MM.1S (cell line): ENCODE measurements around the gene DHFR.

Source experiments
- DNase-seq: peaks from one replicate; pipeline ENCODE4 v3.0.0-alpha.2; 2015
- H2AFZ ChIP-seq: fragments of 300-600 bp; sonication (generic); 2 replicates; pipeline ENCODE4 v1.6.0; 2016; ENCODE audit warnings: antibody characterized with exemption, low read length
- H3F3A ChIP-seq: fragments of 300-600 bp; sonication (generic); 2 replicates; pipeline ENCODE4 v1.6.1; 2016; ENCODE audit warnings: mild to moderate bottlenecking, antibody characterized with exemption, low read length, moderate library complexity, mixed read lengths; ENCODE audit not compliant: insufficient read depth
- H3K27ac ChIP-seq: fragments of 300-600 bp; sonication (generic); 2 replicates; pipeline ENCODE4 v1.5.1; 2016; ENCODE audit warnings: mild to moderate bottlenecking, low read length
- H3K27me3 ChIP-seq: fragments of 300-600 bp; sonication (generic); replicated peaks from 2 replicates; pipeline ENCODE4 v1.6.0; 2016; ENCODE audit warnings: low read length; ENCODE audit not compliant: insufficient read depth
- H3K36me3 ChIP-seq: fragments of 300-600 bp; sonication (generic); replicated peaks from 2 replicates; pipeline ENCODE4 v1.6.1; 2016; ENCODE audit warnings: mild to moderate bottlenecking, low read length, mixed read lengths; ENCODE audit not compliant: insufficient read depth
- H3K4me1 ChIP-seq: fragments of 300-600 bp; sonication (generic); 2 replicates; pipeline ENCODE4 v1.6.1; 2016; ENCODE audit warnings: low read length, mixed read lengths
- H3K4me2 ChIP-seq: fragments of 300-600 bp; sonication (generic); 2 replicates; pipeline ENCODE4 v1.6.0; 2016; ENCODE audit warnings: low read depth, low read length
- H3K4me3 ChIP-seq: fragments of 300-600 bp; sonication (generic); 2 replicates; pipeline ENCODE4 v1.5.1; 2016; ENCODE audit warnings: low read length, mixed read lengths
- H3K79me2 ChIP-seq: fragments of 300-600 bp; sonication (generic); 2 replicates; pipeline ENCODE4 v1.6.1; 2016; ENCODE audit warnings: mixed run types, low read length, mixed read lengths
- H3K9ac ChIP-seq: fragments of 300-600 bp; sonication (generic); 2 replicates; pipeline ENCODE4 v1.6.1; 2016; ENCODE audit warnings: low read length, mixed read lengths
- H3K9me2 ChIP-seq: fragments of 300-600 bp; sonication (generic); replicated peaks from 2 replicates; pipeline ENCODE4 v1.6.1; 2016; ENCODE audit warnings: mild to moderate bottlenecking, low read length, mixed read lengths; ENCODE audit not compliant: insufficient read depth
- H3K9me3 ChIP-seq: fragments of 300-600 bp; sonication (generic); replicated peaks from 2 replicates; pipeline ENCODE4 v1.6.1; 2016; ENCODE audit warnings: mild to moderate bottlenecking, low read length, mixed read lengths; ENCODE audit not compliant: insufficient read depth
- H4K20me1 ChIP-seq: fragments of 300-600 bp; sonication (generic); 2 replicates; pipeline ENCODE4 v1.6.1; 2016; ENCODE audit warnings: mild to moderate bottlenecking, low read length, moderate library complexity, mixed read lengths; ENCODE audit not compliant: insufficient read depth
- CTCF ChIP-seq: fragments of 300-600 bp; sonication (generic); IDR thresholded peaks from 2 replicates; pipeline ENCODE4 v1.5.1; 2016; ENCODE audit warnings: antibody characterized with exemption, low read length, mixed read lengths
- EZH2 ChIP-seq: fragments of 300-600 bp; sonication (generic); optimal IDR thresholded peaks from 2 replicates; pipeline ENCODE3; 2017; ENCODE audit warnings: low read depth, mild to moderate bottlenecking, antibody characterized with exemption, low read length, mixed read lengths
- EZH2phosphoT487 ChIP-seq: fragments of 300-600 bp; sonication (generic); IDR thresholded peaks from 2 replicates; pipeline ENCODE4 v1.6.1; 2018; ENCODE audit warnings: antibody characterized with exemption, low read length

Gene DHFR

GRCh38 chr5:80654391-80655230 lies at the start of gene DHFR, which contains the start of gene MSH3:
TSS of gene DHFR (minus strand) at chr5:80654983. CDS start at chr5:80654489, 494 bp downstream.
TSS of gene MSH3 (plus strand) at chr5:80654652. CDS start at chr5:80654728, 76 bp downstream.
- Histone ChIP-seq H3K27me3 (no peaks in the 10 kb centered on the region), H3K9me2 (no peaks in the 10 kb centered on the region)

DNA sequence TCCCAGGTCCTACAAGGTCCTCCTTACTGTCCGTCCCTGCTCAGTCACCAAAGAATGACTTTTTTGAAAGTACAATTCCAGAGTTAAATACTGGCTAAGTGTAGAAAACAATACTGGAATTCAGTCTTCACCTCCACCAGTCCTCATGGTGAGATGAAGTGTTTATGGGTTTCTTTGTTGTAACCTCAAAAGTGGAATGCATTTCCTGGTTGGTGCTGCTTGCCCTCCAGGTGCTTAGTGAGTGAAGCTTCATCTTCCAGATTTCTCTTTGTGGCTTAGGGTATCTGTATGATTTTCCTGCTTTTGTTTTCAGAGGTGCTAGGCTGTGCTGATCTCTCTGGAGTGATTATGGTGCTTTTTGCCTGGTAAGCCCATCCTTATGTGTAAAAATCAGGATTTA lies 49.4 kb upstream of the DHFR start:
- Histone ChIP-seq H3K36me3 (no peaks in the 10 kb centered on the region), H3K9ac (no peak overlapping the region), H3K9me2 (no peaks in the 10 kb centered on the region), H3K4me2 (no peak overlapping the region), H3K79me2 (no peaks in the 10 kb centered on the region), H3K9me3 (no peaks in the 10 kb centered on the region), H3K27ac (no peak overlapping the region), H3K27me3 (no peaks in the 10 kb centered on the region), H3F3A (no peaks in the 10 kb centered on the region), H2AFZ (no peak overlapping the region), H3K4me1 (peaks cover 14% of the 10 kb centered on the region), H3K4me3 (no peak overlapping the region), H4K20me1 (no peaks in the 10 kb centered on the region)
- DNase-seq: peak; percentile 19
- TF ChIP-seq EZH2: no peak
- TF ChIP-seq CTCF: no peak
- no peak for TF ChIP-seq EZH2phosphoT487

More at GRCh38 chr5:80654391-80655230, at the start of gene DHFR, which contains the start of gene MSH3:
- Histone ChIP-seq H2AFZ (peak within 1 kb of the TSS; percentile 74), H3K9ac (peak within 1 kb of the TSS; percentile 91), H3K4me3 (peak within 1 kb of the TSS; percentile 92), H4K20me1 (no peaks in the 10 kb centered on the region), H3K4me1 (peaks cover 7% of the 10 kb centered on the region; the same call in 1 of the 2 replicates), H3K4me2 (peak within 1 kb of the TSS; percentile 89), H3F3A (peaks cover 13% of the 10 kb centered on the region), H3K36me3 (no peaks in the 10 kb centered on the region; the same call in 1 of the 2 replicates), H3K27ac (peak within 1 kb of the TSS; percentile 88), H3K9me3 (no peaks in the 10 kb centered on the region), H3K79me2 (peaks cover 34% of the 10 kb centered on the region)
- DNase-seq: peak; percentile 96
- TF ChIP-seq CTCF (peak; percentile 30), EZH2phosphoT487 (no peak)

DNA sequence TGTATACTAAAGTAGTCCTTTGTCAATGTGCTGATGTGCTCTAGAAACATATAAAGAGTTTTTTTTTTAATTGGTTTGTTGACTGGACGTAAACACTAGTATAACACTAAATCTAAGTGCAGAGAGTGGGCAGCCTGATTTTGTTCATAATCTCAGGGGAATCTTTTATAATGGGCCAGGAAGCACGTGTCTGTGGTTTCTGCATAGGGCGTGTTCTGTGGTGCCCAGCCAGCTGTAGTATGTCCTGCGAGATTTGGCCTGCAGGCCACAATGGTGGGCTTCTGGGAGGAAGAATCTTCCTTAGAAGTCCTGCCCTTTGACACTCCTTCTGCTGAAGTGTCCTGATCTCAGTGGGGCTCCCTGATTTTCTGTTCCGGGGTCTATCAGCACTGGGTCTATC lies 49.0 kb upstream of the DHFR start:
- Histone ChIP-seq H3K27ac (no peak overlapping the region), H3K9ac (no peak overlapping the region)

More for the DNA sequence above, 49.0 kb upstream of the DHFR start:
- Histone ChIP-seq H3K79me2 (no peaks in the 10 kb centered on the region), H3K9me3 (no peaks in the 10 kb centered on the region), H3K36me3 (no peaks in the 10 kb centered on the region), H3K27me3 (no peaks in the 10 kb centered on the region), H3K4me3 (no peak overlapping the region), H3K4me1 (peaks cover 14% of the 10 kb centered on the region), H2AFZ (no peak overlapping the region), H4K20me1 (no peaks in the 10 kb centered on the region), H3F3A (no peaks in the 10 kb centered on the region), H3K4me2 (no peak overlapping the region), H3K9me2 (no peaks in the 10 kb centered on the region)
- DNase-seq: no peak
- no peak for TF ChIP-seq EZH2phosphoT487
- no peak for TF ChIP-seq EZH2
- no peak for TF ChIP-seq CTCF
